HEK293 (cell line): ENCODE results near the gene USP32.

ENCODE experiments used
- GFI1B ChIP-seq: fragments of 450-650 bp; formaldehyde crosslinking; IDR thresholded peaks from 2 replicates; pipeline ENCODE4 v1.5.1; 2016; ENCODE audit warnings: missing biosample characterization, missing genetic modification characterization
- GLI2 ChIP-seq: fragments of 450-650 bp; formaldehyde crosslinking; IDR thresholded peaks from 2 replicates; pipeline ENCODE4; 2017; ENCODE audit warnings: missing biosample characterization, missing genetic modification characterization, low read depth, borderline replicate concordance
- GLIS2 ChIP-seq: fragments of 450-650 bp; formaldehyde crosslinking; IDR thresholded peaks from 2 replicates; pipeline ENCODE4 v1.5.1; 2016; ENCODE audit warnings: missing biosample characterization, missing genetic modification characterization
- HOXA7 ChIP-seq: sonication (generic); formaldehyde crosslinking; IDR thresholded peaks from 2 replicates; pipeline ENCODE4 v1.8.1; 2022; ENCODE audit warnings: missing genetic modification reagents, borderline replicate concordance
- KLF16 ChIP-seq: fragments of 450-650 bp; formaldehyde crosslinking; IDR thresholded peaks from 2 replicates; pipeline ENCODE4 v1.5.1; 2017; ENCODE audit warnings: missing biosample characterization, missing genetic modification characterization
- KLF7 ChIP-seq: fragments of 450-650 bp; formaldehyde crosslinking; IDR thresholded peaks from 2 replicates; pipeline ENCODE4 v1.5.1; 2016; ENCODE audit warnings: missing biosample characterization, missing genetic modification characterization, borderline replicate concordance
- PRDM4 ChIP-seq: fragments of 450-650 bp; formaldehyde crosslinking; IDR thresholded peaks from 2 replicates; pipeline ENCODE4 v1.5.1; 2017; ENCODE audit warnings: missing biosample characterization, missing genetic modification characterization
- REPIN1 ChIP-seq: fragments of 450-650 bp; formaldehyde crosslinking; IDR thresholded peaks from 2 replicates; pipeline ENCODE4 v1.5.1; 2017; ENCODE audit warnings: missing biosample characterization, missing genetic modification characterization, low read depth
- SP3 ChIP-seq: fragments of 450-650 bp; formaldehyde crosslinking; IDR thresholded peaks from 2 replicates; pipeline ENCODE4 v1.5.1; 2016; ENCODE audit warnings: missing biosample characterization, missing genetic modification characterization
- ZBTB7A ChIP-seq: fragments of 450-650 bp; formaldehyde crosslinking; IDR thresholded peaks from 2 replicates; pipeline ENCODE4 v1.5.1; 2016; ENCODE audit warnings: low read depth, missing biosample characterization, missing genetic modification characterization
- ZNF114 ChIP-seq: fragments of 450-650 bp; formaldehyde crosslinking; IDR thresholded peaks from 2 replicates; pipeline ENCODE4 v1.5.0; 2017; ENCODE audit warnings: missing biosample characterization, missing genetic modification characterization
- ZNF121 ChIP-seq: fragments of 450-650 bp; formaldehyde crosslinking; IDR thresholded peaks from 2 replicates; pipeline ENCODE4 v1.5.1; 2016; ENCODE audit warnings: missing biosample characterization, missing genetic modification characterization
- ZNF155 ChIP-seq: fragments of 450-650 bp; formaldehyde crosslinking; IDR thresholded peaks from 2 replicates; pipeline ENCODE4 v1.5.1; 2016; ENCODE audit warnings: missing biosample characterization, missing genetic modification characterization
- ZNF2 ChIP-seq: fragments of 450-650 bp; formaldehyde crosslinking; IDR thresholded peaks from 2 replicates; pipeline ENCODE4 v1.5.1; 2016; ENCODE audit warnings: missing biosample characterization, missing genetic modification characterization
- ZNF311 ChIP-seq: fragments of 450-650 bp; formaldehyde crosslinking; IDR thresholded peaks from 2 replicates; pipeline ENCODE4 v1.5.1; 2017; ENCODE audit warnings: missing biosample characterization, missing genetic modification characterization, borderline replicate concordance
- ZNF324 ChIP-seq: fragments of 450-650 bp; formaldehyde crosslinking; IDR thresholded peaks from 2 replicates; pipeline ENCODE4 v1.5.1; 2016; ENCODE audit warnings: missing biosample characterization, missing genetic modification characterization
- ZNF354C ChIP-seq: fragments of 450-650 bp; formaldehyde crosslinking; IDR thresholded peaks from 2 replicates; pipeline ENCODE4 v1.5.1; 2016; ENCODE audit warnings: missing biosample characterization, missing genetic modification characterization, low read depth, borderline replicate concordance
- ZNF362 ChIP-seq: fragments of 450-650 bp; formaldehyde crosslinking; IDR thresholded peaks from 2 replicates; pipeline ENCODE4 v1.5.1; 2016; ENCODE audit warnings: missing biosample characterization, missing genetic modification characterization
- ZNF37A ChIP-seq: fragments of 450-650 bp; IDR thresholded peaks from 2 replicates; pipeline ENCODE4 v1.5.1; 2018; ENCODE audit warnings: missing biosample characterization, missing genetic modification characterization
- ZNF394 ChIP-seq: fragments of 450-650 bp; formaldehyde crosslinking; IDR thresholded peaks from 2 replicates; pipeline ENCODE4 v1.5.1; 2016; ENCODE audit warnings: missing biosample characterization, missing genetic modification characterization, mild to moderate bottlenecking, moderate library complexity, borderline replicate concordance
- ZNF416 ChIP-seq: fragments of 450-650 bp; formaldehyde crosslinking; IDR thresholded peaks from 2 replicates; pipeline ENCODE4 v1.5.1; 2016; ENCODE audit warnings: missing biosample characterization, missing genetic modification characterization
- ZNF423 ChIP-seq: fragments of 450-650 bp; formaldehyde crosslinking; IDR thresholded peaks from 2 replicates; pipeline ENCODE4 v1.5.1; 2016; ENCODE audit warnings: missing biosample characterization, missing genetic modification characterization
- ZNF426 ChIP-seq: fragments of 450-650 bp; formaldehyde crosslinking; IDR thresholded peaks from 2 replicates; pipeline ENCODE4 v1.5.1; 2017; ENCODE audit warnings: missing biosample characterization, missing genetic modification characterization, mild to moderate bottlenecking, inconsistent platforms, moderate library complexity
- ZNF514 ChIP-seq: fragments of 450-650 bp; formaldehyde crosslinking; IDR thresholded peaks from 2 replicates; pipeline ENCODE4 v1.5.1; 2016; ENCODE audit warnings: missing biosample characterization, missing genetic modification characterization
- ZNF521 ChIP-seq: fragments of 450-650 bp; formaldehyde crosslinking; IDR thresholded peaks from 2 replicates; pipeline ENCODE4 v1.5.1; 2017; ENCODE audit warnings: missing biosample characterization, mild to moderate bottlenecking, missing genetic modification characterization
- ZNF585B ChIP-seq: fragments of 450-650 bp; formaldehyde crosslinking; IDR thresholded peaks from 2 replicates; pipeline ENCODE4 v1.5.1; 2016; ENCODE audit warnings: missing biosample characterization, missing genetic modification characterization
- ZNF664 ChIP-seq: fragments of 450-650 bp; formaldehyde crosslinking; IDR thresholded peaks from 2 replicates; pipeline ENCODE4 v1.5.1; 2016; ENCODE audit warnings: missing biosample characterization, missing genetic modification characterization
- ZNF76 ChIP-seq: fragments of 450-650 bp; formaldehyde crosslinking; IDR thresholded peaks from 2 replicates; pipeline ENCODE4; 2016; ENCODE audit warnings: low read depth, missing biosample characterization, missing genetic modification characterization, borderline replicate concordance
- ZNF843 ChIP-seq: fragments of 450-650 bp; formaldehyde crosslinking; IDR thresholded peaks from 2 replicates; pipeline ENCODE4 v1.5.1; 2016; ENCODE audit warnings: missing biosample characterization, missing genetic modification characterization
- ZSCAN30 ChIP-seq: fragments of 450-650 bp; IDR thresholded peaks from 2 replicates; pipeline ENCODE4 v1.5.1; 2018; ENCODE audit warnings: missing biosample characterization, mild to moderate bottlenecking, missing genetic modification characterization, moderate library complexity
- ZSCAN5A ChIP-seq: fragments of 450-650 bp; formaldehyde crosslinking; IDR thresholded peaks from 2 replicates; pipeline ENCODE4 v1.5.1; 2016; ENCODE audit warnings: missing biosample characterization, missing genetic modification characterization
- ZXDB ChIP-seq: fragments of 450-650 bp; formaldehyde crosslinking; IDR thresholded peaks from 2 replicates; pipeline ENCODE4 v1.5.1; 2016; ENCODE audit warnings: missing biosample characterization, missing genetic modification characterization
- TF ChIP-seq, protein P1 (sequence below): fragments of 450-650 bp; formaldehyde crosslinking; IDR thresholded peaks from 2 replicates; pipeline ENCODE4 v1.5.1; 2016; ENCODE audit warnings: missing biosample characterization, missing genetic modification characterization
- TF ChIP-seq, protein P2 (sequence below): sonication (generic); formaldehyde crosslinking; IDR thresholded peaks from 2 replicates; pipeline ENCODE4 v1.8.1; 2022; ENCODE audit warnings: mild to moderate bottlenecking, moderate library complexity, missing genetic modification reagents

Gene USP32

GRCh38 chr17:60135151-60135950 is 256.6 kb downstream of the USP32 start (continued):
- no peak for TF ChIP-seq ZNF354C (tag by site-specific recombination)
- TF ChIP-seq ZNF76 (tag by site-specific recombination) = peak; percentile 36; the same call in 1 of the 2 replicates
- TF ChIP-seq ZNF114 (tag by site-specific recombination) = no peak
- TF ChIP-seq GLI2 (tag by site-specific recombination) = no peak
- TF ChIP-seq ZNF514 = no peak
- no peak for TF ChIP-seq ZSCAN5A (tag by site-specific recombination)
- TF ChIP-seq HOXA7 (CRISPR knock-in tag) = no peak
- TF ChIP-seq ZNF394 (tag by site-specific recombination) = no peak
- no peak for TF ChIP-seq ZNF426 (tag by site-specific recombination)
- TF ChIP-seq ZNF324 (tag by site-specific recombination) = 0 out of 2 replicates have a peak, but pooled peaks have one; percentile 46
- TF ChIP-seq ZNF521 (tag by site-specific recombination) = no peak
- no peak for TF ChIP-seq ZNF362 (tag by site-specific recombination)
- TF ChIP-seq, protein P1, sequence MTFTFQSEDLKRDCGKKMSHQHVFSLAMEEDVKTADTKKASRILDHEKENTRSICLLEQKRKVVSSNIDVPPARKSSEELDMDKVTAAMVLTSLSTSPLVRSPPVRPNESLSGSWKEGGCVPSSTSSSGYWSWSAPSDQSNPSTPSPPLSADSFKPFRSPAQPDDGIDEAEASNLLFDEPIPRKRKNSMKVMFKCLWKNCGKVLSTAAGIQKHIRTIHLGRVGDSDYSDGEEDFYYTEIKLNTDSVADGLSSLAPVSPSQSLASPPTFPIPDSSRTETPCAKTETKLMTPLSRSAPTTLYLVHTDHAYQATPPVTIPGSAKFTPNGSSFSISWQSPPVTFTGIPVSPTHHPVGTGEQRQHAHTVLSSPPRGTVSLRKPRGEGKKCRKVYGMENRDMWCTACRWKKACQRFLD (tag by site-specific recombination) = no peak
- TF ChIP-seq KLF7 = no peak
- peak; percentile 92 for TF ChIP-seq ZNF423
- TF ChIP-seq GFI1B (tag by site-specific recombination) = no peak
- no peak for TF ChIP-seq ZNF585B
- TF ChIP-seq SP3 (tag by site-specific recombination) = peak; percentile 62
- TF ChIP-seq PRDM4 (tag by site-specific recombination) = no peak
- peak; percentile 65 for TF ChIP-seq ZXDB (tag by site-specific recombination)
- no peak for TF ChIP-seq REPIN1 (tag by site-specific recombination)
- TF ChIP-seq ZNF155 (tag by site-specific recombination) = no peak
- TF ChIP-seq KLF16 (tag by site-specific recombination) = peak; percentile 56; the same call in 1 of the 2 replicates
- peak; percentile 93 for TF ChIP-seq GLIS2
- TF ChIP-seq, protein P2, sequence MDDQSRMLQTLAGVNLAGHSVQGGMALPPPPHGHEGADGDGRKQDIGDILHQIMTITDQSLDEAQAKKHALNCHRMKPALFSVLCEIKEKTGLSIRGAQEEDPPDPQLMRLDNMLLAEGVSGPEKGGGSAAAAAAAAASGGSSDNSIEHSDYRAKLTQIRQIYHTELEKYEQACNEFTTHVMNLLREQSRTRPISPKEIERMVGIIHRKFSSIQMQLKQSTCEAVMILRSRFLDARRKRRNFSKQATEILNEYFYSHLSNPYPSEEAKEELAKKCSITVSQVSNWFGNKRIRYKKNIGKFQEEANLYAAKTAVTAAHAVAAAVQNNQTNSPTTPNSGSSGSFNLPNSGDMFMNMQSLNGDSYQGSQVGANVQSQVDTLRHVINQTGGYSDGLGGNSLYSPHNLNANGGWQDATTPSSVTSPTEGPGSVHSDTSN (CRISPR knock-in tag) = 0 out of 2 replicates have a peak, but pooled peaks have one; percentile 47
- TF ChIP-seq ZNF664 (tag by site-specific recombination) = no peak
- TF ChIP-seq ZNF311 (tag by site-specific recombination) = no peak
- no peak for TF ChIP-seq ZNF37A (tag by site-specific recombination)
- no peak for TF ChIP-seq ZNF416 (tag by site-specific recombination)
- TF ChIP-seq ZNF2 (tag by site-specific recombination) = peak; percentile 20; the same call in 1 of the 2 replicates
- TF ChIP-seq ZNF843 (tag by site-specific recombination) = no peak
- TF ChIP-seq ZNF121 (tag by site-specific recombination) = peak; percentile 48; the same call in 1 of the 2 replicates
- TF ChIP-seq ZSCAN30 (tag by site-specific recombination) = peak; percentile 23; the same call in 1 of the 2 replicates
- TF ChIP-seq ZBTB7A (tag by site-specific recombination) = no peak
